ENCODE data around the gene KANK3.

- TF ChIP-seq, protein P1, sequence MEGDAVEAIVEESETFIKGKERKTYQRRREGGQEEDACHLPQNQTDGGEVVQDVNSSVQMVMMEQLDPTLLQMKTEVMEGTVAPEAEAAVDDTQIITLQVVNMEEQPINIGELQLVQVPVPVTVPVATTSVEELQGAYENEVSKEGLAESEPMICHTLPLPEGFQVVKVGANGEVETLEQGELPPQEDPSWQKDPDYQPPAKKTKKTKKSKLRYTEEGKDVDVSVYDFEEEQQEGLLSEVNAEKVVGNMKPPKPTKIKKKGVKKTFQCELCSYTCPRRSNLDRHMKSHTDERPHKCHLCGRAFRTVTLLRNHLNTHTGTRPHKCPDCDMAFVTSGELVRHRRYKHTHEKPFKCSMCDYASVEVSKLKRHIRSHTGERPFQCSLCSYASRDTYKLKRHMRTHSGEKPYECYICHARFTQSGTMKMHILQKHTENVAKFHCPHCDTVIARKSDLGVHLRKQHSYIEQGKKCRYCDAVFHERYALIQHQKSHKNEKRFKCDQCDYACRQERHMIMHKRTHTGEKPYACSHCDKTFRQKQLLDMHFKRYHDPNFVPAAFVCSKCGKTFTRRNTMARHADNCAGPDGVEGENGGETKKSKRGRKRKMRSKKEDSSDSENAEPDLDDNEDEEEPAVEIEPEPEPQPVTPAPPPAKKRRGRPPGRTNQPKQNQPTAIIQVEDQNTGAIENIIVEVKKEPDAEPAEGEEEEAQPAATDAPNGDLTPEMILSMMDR (conservative IDR thresholded peaks at IDR 0.05; ENCODE audit: low read length) = 0 out of 2 replicates have a peak, but pooled peaks have one; percentile 17
- TF ChIP-seq EZH2phosphoT487 (IDR thresholded peaks at IDR 0.05; ENCODE audit: borderline replicate concordance, low read depth, low read length) = no peak
Observed at GRCh38 chr19:8324186-8325050, 18.6 kb downstream of the KANK3 start.
